Transverse colon (tissue), 4 donors: ENCODE results near the gene CTH.

Source experiments
- EP300 ChIP-seq: sonication (generic); formaldehyde crosslinking; IDR thresholded peaks from one replicate; pipeline ENCODE4 v1.6.1; 2017; ENCODE audit warnings: antibody characterized with exemption, low read depth
- POLR2A ChIP-seq: fragments of 450-650 bp; IDR thresholded peaks from one replicate; pipeline ENCODE4 v1.6.1; 2016; ENCODE audit warnings: antibody characterized with exemption, mild to moderate bottlenecking, moderate library complexity
- POLR2AphosphoS5 ChIP-seq, 3 donors: sonication (generic); formaldehyde crosslinking; IDR thresholded peaks; one replicate each; pipeline ENCODE4 v1.6.1; 2016; ENCODE audit warnings: antibody characterized with exemption in 3 of 3
- TF ChIP-seq, protein P1 (sequence below), 5 experiments: fragments of 200-600 bp in 3 of 5; fragments of 450-650 bp in 2 of 5; sonication (generic) in 3 of 5; IDR thresholded peaks; 1 replicate in 2 of 5; 2 replicates in 3 of 5; pipeline ENCODE4 v1.5.1; 2016 to 2017; ENCODE audit warnings: antibody characterized with exemption in 5 of 5, inconsistent platforms in 3 of 5, mild to moderate bottlenecking in 2 of 5, moderate library complexity in 1 of 5

DNA sequence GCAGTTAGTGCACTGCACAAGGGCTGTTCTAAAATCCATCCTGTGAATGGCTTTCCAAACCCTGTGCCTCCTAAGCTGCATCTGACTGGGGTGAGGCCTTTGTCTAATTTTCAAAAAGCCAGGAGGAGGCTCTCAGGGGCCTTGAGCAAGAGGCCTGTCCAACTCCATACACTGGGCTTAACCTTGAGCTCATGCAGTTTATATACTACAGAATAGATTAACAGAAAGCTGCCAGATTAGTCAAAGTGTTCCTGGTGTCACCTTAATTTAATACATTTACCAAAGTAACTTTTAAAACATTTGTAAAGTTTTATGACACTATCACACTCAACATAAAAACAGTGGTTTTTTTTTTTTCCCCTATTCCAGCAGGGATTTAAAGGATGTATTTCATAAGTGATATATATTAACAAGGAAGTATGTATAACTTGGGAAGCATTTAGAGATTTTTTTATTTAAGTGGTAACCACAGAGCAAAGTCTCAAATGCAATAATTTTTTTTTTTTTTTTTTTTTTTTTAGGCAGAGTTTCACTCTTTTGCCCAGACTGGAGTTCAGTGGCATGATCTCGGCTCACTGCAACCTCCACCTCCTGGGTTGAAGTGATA lies 23.3 kb downstream of the CTH start:
- TF ChIP-seq, protein P1, sequence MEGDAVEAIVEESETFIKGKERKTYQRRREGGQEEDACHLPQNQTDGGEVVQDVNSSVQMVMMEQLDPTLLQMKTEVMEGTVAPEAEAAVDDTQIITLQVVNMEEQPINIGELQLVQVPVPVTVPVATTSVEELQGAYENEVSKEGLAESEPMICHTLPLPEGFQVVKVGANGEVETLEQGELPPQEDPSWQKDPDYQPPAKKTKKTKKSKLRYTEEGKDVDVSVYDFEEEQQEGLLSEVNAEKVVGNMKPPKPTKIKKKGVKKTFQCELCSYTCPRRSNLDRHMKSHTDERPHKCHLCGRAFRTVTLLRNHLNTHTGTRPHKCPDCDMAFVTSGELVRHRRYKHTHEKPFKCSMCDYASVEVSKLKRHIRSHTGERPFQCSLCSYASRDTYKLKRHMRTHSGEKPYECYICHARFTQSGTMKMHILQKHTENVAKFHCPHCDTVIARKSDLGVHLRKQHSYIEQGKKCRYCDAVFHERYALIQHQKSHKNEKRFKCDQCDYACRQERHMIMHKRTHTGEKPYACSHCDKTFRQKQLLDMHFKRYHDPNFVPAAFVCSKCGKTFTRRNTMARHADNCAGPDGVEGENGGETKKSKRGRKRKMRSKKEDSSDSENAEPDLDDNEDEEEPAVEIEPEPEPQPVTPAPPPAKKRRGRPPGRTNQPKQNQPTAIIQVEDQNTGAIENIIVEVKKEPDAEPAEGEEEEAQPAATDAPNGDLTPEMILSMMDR (IDR thresholded peaks at IDR 0.05) = no peak
- no peak for TF ChIP-seq POLR2A
- TF ChIP-seq POLR2AphosphoS5 (IDR thresholded peaks at IDR 0.05) = no peak
- TF ChIP-seq EP300 = no peak
